Activated CD4-positive, alpha-beta T cell treated with anti-CD3 and anti-CD28 coated beads, Interleukin-2, amount 50 U/mL, for 16 hours (primary cell): ENCODE data around the gene POU3F2.

ENCODE experiments used
- DNase-seq: peaks from one replicate; pipeline ENCODE4 v3.0.0-alpha.2; 2020

POU3F2 gene

DNA sequence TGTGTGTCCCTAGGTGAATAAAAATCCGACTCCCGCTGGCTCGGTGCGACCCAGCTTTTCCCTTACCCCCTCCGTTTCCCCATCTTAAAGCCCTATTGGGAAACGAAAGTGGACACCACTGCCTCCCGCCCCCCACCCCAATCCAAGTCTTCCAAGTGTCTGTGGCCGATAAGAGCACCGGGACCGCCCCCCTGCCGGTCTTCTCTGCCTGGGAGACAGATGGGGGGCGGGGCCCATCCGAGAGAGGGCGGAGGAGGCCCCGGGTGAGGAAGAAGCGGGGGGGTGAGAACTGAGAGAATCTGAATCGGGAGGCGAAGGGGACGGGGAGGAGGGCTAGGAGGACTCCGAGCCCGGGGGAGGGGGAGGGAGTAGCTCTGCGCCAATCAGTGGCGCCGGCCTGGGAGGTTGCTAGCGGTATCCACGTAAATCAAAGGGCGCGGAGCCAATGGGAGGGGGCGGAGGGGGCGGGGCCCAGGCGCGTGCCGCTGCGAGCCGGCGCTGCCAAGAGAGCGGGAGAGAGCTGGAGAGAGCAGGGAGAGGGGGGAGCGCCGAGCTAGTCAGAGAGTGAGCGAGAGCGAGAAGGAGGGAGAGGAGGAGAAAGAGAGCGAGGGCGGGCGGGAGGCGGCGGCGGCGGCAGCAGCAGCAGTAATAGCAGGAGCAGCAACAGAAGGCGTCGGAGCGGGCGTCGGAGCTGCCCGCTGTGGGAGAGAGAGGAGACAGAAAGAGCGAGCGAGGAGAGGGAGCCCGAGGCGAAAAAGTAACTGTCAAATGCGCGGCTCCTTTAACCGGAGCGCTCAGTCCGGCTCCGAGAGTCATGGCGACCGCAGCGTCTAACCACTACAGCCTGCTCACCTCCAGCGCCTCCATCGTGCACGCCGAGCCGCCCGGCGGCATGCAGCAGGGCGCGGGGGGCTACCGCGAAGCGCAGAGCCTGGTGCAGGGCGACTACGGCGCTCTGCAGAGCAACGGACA, at the start of gene POU3F2:
TSS of gene POU3F2 (plus strand) at position 515 of the 972 bp plus-strand sequence. CDS start at position 815, 300 bp downstream.
- peak; percentile 70 for DNase-seq

DNA sequence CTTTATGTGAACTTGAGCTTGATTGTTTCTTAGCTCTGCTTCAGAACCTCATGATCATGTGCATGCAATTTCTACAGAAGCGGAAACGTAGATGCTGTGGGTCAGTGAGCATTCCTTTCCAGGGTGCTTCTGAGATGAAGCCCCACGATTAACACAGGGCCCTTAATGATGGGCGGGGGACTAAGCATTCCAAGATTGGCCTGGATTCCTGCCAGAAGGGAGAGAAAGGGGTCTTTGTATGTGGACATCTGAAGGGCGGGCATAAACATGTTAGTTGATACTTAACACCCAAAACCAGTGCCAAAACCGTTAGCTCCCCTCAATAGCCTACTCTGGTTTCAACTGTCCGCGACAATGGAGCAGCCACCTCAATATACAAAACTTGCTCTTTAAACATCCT, 46.9 kb upstream of the POU3F2 start:
- no peak for DNase-seq

DNA sequence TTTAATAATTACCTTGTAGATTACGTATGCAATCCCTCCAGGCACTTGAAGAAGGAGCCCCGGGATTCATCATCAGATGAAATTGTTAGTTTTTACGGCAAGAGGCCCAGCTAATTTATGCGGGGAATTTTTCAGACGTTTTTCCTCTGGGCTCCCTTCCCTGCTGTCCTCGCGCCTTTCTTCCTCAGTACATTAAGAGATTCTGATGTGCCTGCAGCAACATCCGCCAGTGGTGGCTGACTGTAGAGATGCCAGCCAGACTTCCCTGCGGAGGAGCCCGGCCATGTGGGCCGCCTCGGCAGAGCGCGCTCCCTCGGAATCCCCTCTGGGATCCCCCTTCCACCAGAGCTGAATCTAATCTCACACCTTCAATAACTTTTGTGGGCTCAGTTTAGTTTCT, 46.4 kb upstream of the POU3F2 start:
- DNase-seq: no peak

DNA sequence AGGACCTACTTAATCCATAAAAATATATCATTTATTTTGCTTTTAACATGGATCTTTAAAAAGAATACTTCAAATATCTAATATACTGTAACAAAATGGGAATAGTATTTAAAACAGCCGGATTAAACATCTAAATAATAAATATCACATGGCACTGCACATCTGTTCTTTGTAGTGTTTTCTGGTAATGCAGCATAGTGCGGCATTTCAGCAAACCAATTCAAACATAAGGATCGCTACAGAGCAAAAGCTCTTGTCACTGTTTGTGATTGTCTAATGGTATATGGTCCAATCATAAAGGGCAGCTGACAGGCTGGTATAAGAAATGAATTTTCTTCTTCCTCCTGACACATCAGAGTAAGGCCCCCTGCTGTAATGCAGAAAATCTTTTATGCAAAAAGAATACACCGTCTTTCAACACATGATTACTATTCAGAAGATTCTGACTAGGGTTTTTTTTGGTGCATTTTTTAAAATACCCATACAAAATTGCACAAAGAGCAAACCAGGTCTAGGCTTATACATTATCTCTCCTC, 40.0 kb upstream of the POU3F2 start:
- no peak for DNase-seq

DNA sequence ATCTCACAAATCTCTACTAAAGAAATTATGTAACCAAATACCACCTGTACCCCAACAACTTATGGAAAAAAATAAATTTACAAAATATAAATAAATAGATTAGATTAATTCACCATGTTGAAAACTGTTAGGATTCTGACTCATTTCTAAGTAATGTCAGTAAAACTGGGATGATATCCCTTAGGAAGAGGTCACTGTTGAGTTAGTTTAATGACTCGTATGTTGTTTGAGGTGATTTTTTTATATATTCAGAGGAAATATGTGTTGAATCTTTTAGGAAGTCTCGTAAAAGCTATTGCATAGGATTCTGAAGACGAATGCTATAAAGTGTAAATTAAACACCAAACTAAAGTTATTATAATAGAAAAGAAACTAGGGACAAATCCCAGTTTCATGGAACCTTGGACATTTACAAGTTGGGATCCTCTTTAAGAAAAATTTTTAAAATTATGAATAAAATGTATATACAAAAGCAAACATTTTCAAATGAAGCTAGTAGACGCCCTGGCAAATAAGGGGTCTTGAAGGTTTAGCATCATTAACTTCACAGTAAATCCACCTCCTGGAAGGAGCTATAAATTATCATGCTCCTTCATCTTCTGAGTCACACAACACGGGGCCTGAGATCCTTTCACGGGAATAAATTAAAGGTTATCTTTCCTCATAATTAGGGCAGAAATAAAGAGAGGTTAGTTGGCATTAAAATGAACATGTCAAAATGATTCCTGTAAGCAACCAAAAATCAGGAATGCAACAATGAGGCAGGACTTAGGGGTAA, 37.0 kb upstream of the POU3F2 start:
- no peak for DNase-seq

DNA sequence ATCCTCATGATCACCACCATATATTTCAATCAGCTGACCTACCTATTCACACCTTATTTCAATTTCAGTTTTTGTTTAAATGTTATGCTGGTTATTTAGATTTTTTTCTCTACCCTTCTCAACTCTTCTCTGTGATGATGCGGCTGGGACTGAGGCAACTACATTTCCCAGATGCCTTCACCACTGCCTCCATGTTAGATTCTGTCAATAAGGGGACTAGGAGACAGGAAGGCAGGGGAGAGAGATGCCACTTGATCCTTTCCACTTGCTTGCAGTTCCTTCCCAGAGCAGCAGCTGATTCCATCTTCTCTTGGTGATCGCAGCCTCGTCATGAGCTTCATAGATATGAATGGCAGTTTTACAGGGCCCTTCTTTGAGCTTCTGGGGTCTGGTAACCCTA, 33.5 kb upstream of the POU3F2 start:
- DNase-seq: no peak

DNA sequence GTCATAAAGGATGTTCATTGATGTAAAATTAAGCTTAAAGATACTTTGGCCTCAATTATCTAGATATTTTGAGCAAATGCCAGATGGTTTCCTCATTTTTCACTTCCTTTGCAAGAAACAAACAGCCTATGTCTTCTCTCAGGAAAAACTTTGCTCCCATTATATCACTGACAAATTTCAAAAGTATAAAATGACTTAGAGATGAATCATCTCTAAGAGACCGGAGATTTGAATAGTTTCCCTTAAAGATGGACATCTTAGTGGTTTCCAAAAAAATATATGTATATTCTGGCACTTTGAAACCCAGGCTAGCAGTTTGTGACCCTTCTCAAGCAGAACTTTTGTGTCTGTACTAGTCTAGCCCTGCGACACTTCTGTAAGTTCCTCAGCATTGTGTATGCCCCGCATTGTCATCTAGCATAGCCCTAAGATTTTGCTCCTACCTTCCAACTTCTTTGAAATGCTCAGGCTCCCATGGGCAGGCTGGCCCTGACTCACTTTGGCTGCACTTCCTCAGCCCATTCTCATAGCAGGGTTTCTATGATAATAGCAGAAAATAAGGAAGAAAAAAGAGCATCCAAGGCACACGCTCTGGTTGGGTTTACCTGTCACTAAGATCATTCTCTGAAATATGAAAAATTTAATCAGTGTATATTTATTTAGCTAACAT, 25.7 kb upstream of the POU3F2 start:
- DNase-seq: no peak

DNA sequence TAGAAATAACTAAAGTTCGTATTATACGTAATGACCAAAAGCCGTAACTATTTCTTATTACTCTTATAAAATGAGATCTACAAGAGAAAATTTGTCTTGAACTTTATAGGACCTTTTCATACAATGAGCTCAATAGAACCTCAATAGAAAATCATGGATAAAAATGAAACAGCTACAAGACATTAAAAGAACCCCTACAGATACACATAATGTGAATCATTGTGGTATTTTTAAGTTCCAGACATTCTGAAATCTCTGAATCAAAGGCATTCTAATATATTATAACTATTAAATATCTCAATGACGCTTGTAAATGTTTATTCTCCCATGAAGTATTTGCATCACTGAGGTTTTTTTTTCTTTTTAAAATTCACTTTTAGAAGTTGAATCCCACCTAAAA, 22.2 kb upstream of the POU3F2 start:
- no peak for DNase-seq

DNA sequence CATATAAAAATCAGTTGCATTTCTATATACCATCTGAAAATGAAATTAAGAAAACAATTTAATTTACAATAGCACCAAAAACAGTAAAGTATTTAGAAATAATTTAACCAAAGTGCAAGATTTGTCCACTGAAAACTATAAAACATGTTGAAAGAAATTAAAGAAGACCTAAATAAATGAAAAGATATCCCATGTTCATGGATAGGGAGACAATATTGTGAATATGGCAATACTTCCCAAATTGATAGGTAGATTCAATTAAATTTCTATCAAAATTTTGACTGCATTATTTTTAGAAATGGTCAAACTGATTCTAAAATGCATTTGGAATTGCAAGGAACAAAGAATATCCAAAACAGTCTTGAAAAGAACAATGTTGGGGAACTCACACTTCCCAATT, 17.6 kb upstream of the POU3F2 start:
- DNase-seq: no peak

DNA sequence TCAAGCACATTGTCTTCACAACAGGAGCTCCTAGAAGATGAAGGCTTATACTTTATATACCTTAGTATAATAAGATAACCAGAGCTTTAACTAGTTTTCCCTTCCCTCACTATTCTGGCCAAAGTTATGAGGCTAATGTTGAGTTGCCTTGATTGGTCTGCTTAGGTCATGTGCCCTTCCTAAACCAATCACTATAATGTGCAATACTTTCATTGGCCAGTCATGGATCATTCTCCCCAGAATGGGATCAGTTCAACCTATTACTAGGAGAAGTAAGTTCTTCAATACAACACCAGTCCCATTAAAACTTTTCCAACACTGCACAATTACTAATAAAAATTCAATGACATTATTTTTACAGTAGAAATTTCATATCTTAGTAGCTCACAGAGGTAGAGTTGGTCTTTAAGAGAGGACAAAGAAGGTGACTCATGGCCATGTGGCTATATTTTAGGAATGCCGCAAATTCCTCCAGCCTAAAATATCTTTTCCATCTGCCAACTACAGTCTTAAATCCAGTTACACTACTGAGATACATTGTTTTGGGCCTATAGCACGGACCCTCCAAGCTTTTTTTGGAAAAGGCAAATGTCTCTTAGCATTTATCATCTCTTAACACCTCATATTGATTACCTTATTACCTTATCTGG, 12.5 kb upstream of the POU3F2 start:
- DNase-seq: no peak

DNA sequence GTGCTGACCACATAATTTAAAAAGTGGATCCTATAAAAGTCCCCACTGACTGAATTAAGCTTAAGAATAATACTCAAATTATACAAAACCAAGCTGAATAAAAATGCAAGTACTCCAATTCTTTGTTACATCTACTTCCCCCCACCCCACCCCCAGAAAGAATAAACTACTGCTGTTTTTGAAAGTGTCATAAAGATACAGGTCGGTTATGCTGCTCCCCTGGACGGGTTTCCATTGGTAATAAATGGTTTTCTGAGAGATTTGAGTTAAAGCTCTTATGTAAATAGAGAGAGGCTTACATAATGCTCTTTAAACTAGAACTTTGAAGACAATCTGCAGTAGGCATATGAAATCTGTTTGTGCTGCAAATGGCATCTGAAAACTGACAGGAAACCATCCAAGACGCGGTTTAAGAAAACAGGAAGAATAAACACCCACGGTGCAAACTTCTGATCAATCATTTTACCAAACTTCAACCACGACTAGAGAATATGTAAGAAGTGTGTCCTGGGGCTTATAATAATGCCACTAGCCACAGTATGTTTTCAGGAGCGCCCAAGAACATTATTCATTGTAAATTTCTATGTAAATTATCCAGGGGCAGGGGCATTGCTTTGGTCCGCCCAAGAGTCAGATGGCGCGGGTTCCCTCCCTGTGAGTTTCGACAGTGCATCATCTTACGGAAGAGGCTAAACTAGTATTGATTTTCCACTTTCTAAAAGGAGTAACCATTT, 10.8 kb upstream of the POU3F2 start:
- DNase-seq: no peak

DNA sequence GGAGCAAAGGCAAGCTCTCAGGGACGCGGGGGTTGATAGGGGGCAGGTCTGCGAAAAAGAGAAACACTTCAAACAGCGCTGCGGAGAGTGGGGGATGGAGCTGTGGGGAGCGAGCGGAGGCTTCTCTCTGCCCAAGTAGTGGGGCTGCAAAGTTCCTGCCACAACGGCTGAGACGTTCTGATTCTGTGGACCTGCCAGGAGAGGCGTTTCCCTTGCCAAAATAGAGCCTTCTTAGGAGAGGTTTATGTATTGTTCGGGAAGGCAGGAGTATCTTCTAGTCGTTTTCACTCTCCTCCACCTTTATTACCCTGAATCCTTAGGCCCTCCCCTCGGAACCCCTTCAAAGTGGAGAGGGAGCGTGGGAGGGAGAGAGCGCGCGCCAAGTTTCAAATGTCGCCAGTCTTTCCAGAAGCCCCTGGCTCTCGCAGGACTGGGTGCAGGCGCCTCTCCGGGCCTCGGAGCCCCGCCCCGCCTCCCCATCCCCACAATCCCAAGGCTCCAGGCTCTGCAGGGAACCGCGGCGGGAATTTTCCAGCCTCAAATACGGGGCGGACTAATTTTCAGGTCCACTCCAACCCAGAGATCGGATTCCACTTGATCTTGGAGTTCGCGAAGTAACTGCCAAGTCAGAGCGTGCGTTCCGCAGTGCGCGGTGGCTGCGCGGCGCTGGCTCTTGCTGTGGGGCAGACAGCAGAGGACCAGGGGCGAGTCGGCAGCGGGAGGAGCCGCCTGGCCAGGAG, 10.0 kb upstream of the POU3F2 start:
- no peak for DNase-seq

DNA sequence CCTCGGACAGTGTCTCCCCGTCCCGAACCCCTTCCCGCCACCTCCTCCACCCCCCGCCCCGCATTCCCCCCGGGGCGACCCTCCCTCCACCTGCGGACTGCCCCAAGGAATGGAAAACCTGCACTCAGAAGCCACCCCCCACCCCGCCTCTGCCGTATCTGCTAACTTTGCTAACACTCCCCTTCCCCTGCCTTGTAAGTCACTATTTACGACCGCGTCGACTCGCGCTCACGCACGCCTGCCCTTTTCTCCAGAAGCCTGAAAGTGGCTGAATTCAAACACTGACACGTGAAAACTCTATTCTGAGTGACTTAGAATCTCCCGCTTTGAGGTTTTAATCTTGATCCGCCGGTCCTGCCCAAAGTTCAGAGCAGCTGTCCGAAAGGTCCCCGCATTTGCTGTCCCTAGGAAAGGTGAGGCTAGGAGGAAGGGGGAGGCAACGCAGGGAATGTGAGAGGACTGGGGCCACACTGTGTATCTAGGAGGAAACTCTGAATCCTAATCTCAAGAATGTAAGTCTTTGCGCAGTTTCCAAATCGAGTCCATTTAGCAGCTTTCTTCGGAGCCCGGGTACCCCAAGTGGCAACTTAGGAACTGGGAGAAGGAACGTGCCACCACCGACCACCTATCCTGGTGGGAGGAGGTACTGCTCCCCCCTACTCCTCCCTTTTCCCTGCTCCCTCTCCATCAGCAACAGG, 9.3 kb upstream of the POU3F2 start:
- no peak for DNase-seq

DNA sequence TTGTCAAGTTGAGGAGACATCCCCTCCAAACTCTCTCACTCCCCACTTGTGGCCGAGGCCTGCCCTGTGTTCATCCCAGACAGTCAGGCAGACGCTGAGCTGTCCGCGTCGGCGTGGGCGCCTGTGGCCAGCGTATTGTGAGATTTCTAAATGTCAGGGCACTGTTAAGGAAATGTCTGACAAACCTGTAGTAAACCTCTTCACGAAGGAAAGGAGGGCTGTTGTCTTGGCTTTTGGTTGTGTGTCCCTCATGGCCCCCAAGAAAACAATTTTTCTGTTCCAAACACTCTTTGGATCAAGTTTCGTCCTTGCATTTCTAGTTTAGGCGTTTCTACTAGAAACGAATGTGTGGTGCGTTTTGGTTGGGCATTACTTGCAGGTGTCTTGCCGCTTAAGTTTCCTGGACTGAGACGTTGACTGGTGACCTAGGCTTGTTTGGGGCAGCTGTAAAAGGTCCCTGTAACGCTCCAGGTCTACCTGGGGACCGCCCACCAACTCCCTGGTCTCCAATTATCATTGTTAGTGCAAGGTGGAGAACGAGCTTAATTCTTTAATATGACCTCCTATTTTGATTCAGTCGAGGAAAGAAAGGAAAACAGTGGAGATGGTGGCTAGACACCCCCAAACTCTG, 8.7 kb upstream of the POU3F2 start:
- no peak for DNase-seq

DNA sequence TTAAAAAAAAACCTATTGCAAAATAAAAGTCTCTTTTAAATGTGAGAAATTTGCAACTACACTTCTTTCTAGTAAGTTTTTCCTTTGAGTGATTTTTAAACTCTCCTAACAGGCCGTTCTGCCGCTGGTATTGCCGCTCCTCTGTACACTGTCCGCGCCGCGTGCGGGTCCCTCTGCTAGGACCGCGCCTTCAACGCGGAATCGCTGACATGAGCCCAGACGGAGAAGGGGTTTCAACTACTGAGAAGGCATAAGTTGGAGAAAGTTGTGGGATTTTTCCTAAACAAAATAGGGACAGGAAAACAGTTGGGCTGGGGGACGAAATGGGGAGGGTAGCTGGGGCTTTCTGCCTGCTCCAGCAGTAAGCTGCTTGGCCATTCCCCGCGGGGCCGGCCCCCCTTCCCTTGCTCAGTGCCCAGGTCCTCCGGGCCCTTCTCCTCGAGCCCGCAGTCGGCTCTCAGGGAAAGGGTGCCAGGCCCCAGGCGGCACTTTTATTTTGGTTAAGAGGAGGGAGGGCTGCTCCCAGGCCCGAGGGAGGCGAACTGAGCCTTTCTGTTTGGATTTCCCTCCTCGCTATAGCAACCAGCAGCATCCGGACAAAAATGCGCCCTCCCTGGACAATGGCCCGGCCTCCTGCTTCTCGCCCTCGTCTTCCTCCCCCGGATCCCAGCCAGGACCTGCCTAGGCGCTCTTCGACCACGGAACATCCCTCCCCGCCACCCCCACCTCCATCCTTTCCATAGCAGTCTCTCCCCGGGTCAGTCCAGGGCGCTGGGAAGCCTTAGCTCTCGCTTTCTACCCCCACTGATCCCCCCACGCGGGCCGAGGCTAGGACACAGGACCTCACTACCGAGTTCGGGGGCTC, 6.8 kb upstream of the POU3F2 start:
- no peak for DNase-seq

DNA sequence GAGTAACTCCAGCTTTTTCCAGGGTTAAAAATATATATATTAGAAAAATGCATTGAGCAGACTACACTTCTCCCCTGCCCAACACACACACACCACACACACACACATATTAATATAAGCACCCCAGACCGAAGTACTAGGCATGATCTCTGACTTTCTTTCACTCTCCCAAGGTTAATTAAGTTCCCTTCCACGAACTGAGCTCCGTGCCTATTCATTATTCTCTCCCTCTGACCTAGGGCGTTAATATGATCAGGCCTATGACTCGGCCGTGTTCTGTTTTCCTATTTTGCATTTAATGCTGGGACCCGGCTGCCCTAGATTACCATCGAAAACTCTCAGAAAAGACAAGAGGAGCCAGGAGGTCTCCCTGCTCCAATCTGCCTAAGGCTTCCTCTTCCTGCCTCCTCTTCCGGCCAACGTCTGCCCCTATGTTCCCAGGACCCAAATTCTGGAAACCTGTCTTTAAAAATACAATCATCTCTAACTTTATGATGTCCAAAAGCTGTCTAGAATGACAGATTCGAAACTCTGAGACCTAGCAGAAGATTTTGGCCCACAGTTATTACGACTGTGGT, 6.1 kb upstream of the POU3F2 start:
- DNase-seq: no peak

DNA sequence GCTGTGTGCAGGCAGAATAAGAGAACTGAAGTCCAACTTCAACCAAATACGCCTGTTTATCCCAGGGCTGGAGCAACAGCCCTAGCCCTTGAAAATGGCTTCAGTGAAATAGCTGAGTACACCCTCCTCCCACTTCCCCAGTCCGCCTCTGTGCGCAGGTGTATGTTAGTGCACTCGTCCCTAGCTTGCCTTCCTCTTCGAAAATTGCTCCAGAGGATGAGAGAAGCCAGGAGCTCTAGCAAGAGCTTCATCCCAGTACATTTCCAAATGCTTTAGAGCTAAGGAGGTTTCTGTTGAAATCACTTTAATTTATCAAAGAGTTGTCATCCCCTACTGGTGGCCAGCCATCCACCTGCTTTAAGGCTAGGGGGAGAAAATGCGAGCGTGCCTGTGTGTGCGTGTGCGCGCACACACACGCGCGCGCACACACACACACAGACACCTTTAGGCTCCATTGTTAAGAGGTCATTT, 5.4 kb upstream of the POU3F2 start:
- no peak for DNase-seq

DNA sequence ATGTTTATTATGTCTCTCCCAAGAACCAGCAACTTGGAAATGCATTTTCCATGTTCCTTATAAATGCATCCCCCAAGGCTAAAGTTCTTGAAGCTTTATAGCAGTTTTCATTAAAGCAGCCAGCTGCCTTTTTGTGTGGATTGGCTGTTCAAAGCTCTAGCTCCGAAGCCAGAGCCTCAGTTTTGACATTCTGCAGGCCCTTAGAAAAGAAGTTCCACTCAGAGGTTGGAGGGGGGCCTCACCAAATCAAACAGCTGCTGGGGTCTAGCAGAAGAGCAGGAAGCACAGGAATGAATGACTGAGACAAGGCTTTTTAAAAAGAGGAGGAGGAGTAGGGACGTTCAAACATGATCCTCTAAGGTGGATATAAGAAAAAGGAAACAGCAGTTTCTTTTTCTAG, 4.2 kb upstream of the POU3F2 start:
- DNase-seq: no peak
